ENCODE measurements around the gene GDF15. TPM values are rescaled to one million over a fixed set of nuclear protein-coding genes. Genes with fewer than 3 reads are reported as not detected.
"Not testable (repeated sequence)": the region's sequence is repeated elsewhere in the genome, so short reads cannot be mapped to it uniquely, and the experiment has no call there.

The GDF15 gene
- total RNA-seq, 1 donor from 2014 or later: not detected

DNA sequence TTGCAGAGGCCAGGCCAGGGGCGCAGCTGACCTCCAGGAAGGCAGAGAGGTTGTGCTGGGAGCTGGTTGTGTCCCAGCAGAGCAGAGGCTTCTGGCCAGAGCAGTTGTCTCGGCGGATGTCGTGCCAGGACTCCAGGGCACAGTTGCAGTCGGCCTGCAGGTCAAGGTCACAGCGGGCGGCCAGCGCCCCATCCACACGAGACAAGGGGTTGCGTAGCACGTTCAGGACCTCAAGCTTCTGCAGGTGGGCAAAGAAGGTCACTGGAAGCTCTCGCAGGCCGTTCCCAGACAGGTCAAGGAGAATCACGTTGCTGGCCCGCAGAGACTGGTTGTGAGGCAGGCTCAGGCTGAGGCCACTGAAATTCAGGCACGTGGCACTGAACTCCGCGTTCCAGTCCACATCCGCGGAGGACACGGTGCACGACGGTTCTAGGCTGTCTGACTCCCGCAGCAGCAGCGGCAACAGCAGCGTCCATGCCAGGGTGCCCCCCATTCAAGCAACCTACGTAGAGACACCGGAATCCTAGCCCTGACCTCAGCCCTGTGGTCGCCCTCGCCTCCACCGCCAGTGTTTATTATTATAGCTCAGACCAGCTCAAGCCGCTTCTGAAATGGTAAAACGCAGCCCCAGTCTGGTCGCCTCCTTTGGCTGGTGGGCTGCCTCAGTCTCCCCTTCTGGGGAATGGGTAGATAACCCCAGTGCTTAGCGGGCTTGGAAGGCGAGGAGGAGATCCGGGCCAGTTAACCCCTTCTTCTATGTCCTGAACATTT lies 10.7 kb downstream of the GDF15 start:
- no peaks in the 10 kb centered on the region for H3K36me3 Mint-ChIP-seq (ENCODE audit: low read depth)
- ChIA-PET POLR2A (interaction anchor here (1.4 to 2.1 kb wide), 2 partner anchors 8 to 91 kb away, joined by 3 to 7 read pairs; no protein-coding TSS in a partner anchor), CTCF (interaction anchor here (1.1 kb wide), 1 partner anchor 8 kb away, joined by 3 read pairs; no protein-coding TSS in a partner anchor)
- ATAC-seq (ENCODE audit: low read depth) (no peak), DNase-seq (no peak)
- intact Hi-C loops (cut with micrococcal nuclease): loop anchor here (1.0 kb wide), 2 partner anchors 8 to 12 kb away; no protein-coding TSS in a partner anchor
- no peaks in the 10 kb centered on the region for H3K27me3 Mint-ChIP-seq
- TF ChIP-seq, protein P1, sequence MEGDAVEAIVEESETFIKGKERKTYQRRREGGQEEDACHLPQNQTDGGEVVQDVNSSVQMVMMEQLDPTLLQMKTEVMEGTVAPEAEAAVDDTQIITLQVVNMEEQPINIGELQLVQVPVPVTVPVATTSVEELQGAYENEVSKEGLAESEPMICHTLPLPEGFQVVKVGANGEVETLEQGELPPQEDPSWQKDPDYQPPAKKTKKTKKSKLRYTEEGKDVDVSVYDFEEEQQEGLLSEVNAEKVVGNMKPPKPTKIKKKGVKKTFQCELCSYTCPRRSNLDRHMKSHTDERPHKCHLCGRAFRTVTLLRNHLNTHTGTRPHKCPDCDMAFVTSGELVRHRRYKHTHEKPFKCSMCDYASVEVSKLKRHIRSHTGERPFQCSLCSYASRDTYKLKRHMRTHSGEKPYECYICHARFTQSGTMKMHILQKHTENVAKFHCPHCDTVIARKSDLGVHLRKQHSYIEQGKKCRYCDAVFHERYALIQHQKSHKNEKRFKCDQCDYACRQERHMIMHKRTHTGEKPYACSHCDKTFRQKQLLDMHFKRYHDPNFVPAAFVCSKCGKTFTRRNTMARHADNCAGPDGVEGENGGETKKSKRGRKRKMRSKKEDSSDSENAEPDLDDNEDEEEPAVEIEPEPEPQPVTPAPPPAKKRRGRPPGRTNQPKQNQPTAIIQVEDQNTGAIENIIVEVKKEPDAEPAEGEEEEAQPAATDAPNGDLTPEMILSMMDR (IDR thresholded peaks at IDR 0.05): no peak
- no peaks in the 10 kb centered on the region for H3K9me3 Mint-ChIP-seq
- H3K27ac Mint-ChIP-seq: no peak overlapping the region
- peaks cover 77% of the 10 kb centered on the region for H3K4me1 Mint-ChIP-seq
- peak overlapping the region; percentile 72 for H3K4me3 Mint-ChIP-seq

DNA sequence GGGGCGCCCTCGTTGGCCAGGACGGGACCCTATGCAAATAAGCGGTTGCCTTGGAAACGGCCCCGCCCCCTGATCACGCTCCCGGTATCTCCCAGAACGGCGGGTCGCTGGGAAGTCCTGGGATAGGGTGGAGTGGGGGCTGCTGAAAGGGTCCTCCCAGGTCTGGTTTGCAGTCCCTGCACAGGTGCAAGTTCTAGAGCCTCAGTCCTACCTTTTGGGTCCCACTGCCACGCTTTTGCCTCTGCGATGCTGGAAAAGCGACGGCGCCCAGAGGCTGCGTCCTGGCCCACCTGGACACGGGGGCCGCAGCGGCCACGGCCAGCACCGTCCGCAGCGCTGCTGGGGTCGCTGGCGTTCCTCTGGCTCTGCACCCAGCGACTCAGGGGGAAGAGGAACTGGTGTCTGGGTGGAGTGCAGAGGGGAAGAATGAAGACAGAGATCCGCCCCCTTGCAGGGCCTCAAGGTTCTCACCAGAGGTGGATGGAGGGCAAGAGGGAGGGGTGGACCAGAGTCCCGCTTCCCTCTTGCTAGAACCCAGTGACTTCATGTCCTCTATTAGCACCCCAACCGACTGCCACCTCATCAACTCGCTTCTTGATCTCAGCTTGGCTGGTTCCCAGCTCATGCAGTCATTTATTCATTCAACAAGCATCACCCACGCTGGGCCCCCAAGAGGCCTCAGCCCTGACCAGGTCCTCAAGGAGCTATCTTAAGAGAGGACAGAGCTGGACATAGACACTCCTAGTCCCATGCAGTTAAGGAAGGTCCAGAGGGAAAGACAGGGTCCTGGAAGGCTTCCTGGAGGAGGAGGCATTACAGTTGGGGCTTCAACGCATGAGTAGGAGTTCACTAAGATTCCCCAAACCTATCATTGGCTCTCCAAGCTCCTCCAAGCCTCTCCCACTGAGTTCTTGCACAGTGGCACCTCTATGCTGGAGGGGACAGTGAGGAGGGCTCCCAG lies 11.6 kb downstream of the GDF15 start, which contains the start of gene LRRC25:
Gene LRRC25 (minus strand): TSS at position 381 of the 961 bp plus-strand sequence. CDS start 659 bp downstream, outside the sequence.
- DNase-seq (peak; percentile 52), ATAC-seq (ENCODE audit: low read depth) (peak; percentile 80)
- ChIA-PET CTCF (interaction anchor here (0.5 to 1.3 kb wide), 3 partner anchors 9 to 326 kb away, joined by 3 to 7 read pairs (median 6); no protein-coding TSS in a partner anchor), POLR2A (interaction anchor here (1.0 to 2.1 kb wide), 4 partner anchors 9 to 118 kb away, joined by 3 to 7 read pairs (median 4); no protein-coding TSS in a partner anchor)
- H3K4me3 Mint-ChIP-seq: peak within 1 kb of the TSS; percentile 72
- no peaks in the 10 kb centered on the region for H3K9me3 Mint-ChIP-seq
- intact Hi-C loops (cut with micrococcal nuclease): loop anchor here (1.0 kb wide), 2 partner anchors 9 to 11 kb away; no protein-coding TSS in a partner anchor
- peaks cover 77% of the 10 kb centered on the region for H3K4me1 Mint-ChIP-seq
- no peaks in the 10 kb centered on the region for H3K27me3 Mint-ChIP-seq
- TF ChIP-seq, protein P1 (IDR thresholded peaks at IDR 0.05): no peak
- H3K27ac Mint-ChIP-seq: peak within 1 kb of the TSS; percentile 65
- no peaks in the 10 kb centered on the region for H3K36me3 Mint-ChIP-seq (ENCODE audit: low read depth)

DNA sequence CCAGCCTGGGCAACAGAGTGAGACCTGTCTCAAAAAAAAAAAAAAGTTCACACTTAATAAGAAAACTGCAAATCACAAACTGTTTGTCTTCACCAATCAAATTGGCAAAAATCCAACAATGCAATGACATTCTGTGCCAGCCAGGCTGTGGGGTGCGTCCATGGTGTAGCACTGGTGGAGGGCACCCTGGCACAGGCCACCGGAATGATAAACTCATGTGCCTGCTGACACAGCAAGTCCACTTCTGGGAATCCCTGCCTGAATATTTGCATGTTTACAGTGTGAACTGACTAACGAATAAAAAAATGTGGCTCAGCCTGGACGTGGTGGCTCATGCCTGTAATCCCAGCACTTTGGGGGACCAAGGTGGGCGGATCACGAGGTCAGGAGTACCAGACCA lies 13.1 kb downstream of the GDF15 start:
- ChIA-PET POLR2A (no interaction called here), CTCF (interaction anchor here (0.8 kb wide), 1 partner anchor 10 kb away, joined by 3 read pairs; no protein-coding TSS in a partner anchor)
- H3K27me3 Mint-ChIP-seq: no peaks in the 10 kb centered on the region
- intact Hi-C loops (cut with micrococcal nuclease): no loop called here
- TF ChIP-seq, protein P1 (IDR thresholded peaks at IDR 0.05): no peak
- no peaks in the 10 kb centered on the region for H3K36me3 Mint-ChIP-seq (ENCODE audit: low read depth)
- ATAC-seq (ENCODE audit: low read depth): no peak
- H3K27ac Mint-ChIP-seq: no peak overlapping the region
- no peaks in the 10 kb centered on the region for H3K9me3 Mint-ChIP-seq
- H3K4me3 Mint-ChIP-seq: no peak overlapping the region
- no peak for DNase-seq
- H3K4me1 Mint-ChIP-seq: peaks cover 71% of the 10 kb centered on the region

DNA sequence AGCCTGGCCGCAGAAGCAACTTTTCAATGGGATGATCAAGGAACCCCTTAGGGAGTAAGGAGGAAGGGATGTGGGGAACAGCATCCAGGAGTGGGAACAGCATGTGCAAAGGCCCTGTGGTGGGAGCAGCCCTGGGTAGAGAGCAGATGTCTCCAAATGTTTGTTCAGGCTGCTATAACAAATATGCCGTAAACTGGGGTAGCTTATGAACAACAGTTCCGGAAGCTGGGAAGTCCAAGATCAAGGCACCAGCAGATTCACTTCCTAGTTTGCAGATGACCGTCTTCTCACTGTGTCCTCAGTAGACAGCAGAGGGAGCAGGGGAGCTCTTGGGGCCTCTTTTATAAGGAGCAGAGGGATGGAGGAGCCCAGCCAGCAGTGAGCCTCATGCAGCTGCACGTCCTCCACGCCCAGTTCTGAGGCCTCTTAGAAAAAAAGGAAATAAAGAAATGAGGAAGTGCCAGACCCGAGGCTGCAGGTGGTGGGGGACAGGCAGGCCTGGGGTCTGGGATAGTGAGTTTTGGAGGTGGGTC lies 15.7 kb downstream of the GDF15 start:
- ATAC-seq (ENCODE audit: low read depth) (peak; percentile 74), DNase-seq (peak; percentile 50)
- no peaks in the 10 kb centered on the region for H3K27me3 Mint-ChIP-seq
- H3K27ac Mint-ChIP-seq: peak overlapping the region; percentile 88
- ChIA-PET POLR2A (interaction anchor here (0.6 to 2.8 kb wide), 7 partner anchors 8 to 122 kb away, joined by 3 to 12 read pairs (median 5); partner anchors contain the start of gene JUND), CTCF (interaction anchor here (1.0 to 2.2 kb wide), 6 partner anchors 10 to 122 kb away, joined by 3 to 12 read pairs (median 4); no protein-coding TSS in a partner anchor)
- H3K4me3 Mint-ChIP-seq: peak overlapping the region; percentile 70
- H3K9me3 Mint-ChIP-seq: no peaks in the 10 kb centered on the region
- H3K36me3 Mint-ChIP-seq (ENCODE audit: low read depth): no peaks in the 10 kb centered on the region
- intact Hi-C loops (cut with micrococcal nuclease): loop anchor here (1.0 kb wide), 3 partner anchors 9 to 13 kb away; no protein-coding TSS in a partner anchor
- TF ChIP-seq, protein P1 (IDR thresholded peaks at IDR 0.05): no peak
- peaks cover 52% of the 10 kb centered on the region for H3K4me1 Mint-ChIP-seq

DNA sequence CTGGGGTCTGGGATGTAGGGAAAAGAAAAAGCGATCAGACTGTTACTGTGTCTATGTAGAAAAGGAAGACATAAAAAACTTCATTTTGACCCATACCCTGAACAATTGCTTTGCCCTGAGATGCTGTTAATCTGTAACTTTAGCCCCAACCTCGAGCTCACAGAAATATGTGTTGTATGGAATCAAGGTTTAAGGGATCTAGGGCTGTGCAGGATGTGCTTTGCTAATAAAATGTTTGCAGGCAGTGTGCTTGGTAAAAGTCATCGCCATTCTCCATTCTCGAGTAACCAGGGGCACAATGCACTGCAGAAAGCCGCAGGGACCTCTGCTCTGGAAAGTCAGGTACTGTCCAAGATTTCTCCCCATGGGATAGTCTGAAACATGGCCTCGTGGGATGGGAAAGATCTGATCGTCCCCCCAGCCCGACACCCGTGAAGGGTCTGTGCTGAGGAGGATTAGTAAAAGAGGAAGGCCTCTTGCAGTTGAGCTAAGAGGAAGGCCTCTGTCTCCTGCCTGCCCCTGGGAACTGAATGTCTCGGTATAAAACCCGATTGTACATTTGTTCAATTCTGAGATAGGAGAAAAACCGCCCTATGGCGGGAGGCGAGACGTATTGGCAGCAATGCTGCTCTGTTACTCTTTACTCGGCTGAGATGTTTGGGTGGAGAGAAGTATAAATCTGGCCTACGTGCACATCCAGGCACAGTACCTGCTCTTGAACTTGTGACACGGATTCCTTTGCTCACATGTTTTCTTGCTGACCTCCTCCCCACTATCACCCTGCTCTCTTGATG lies 16.7 kb downstream of the GDF15 start:
- ATAC-seq (ENCODE audit: low read depth); H3K36me3 Mint-ChIP-seq (ENCODE audit: low read depth); DNase-seq; H3K27me3 Mint-ChIP-seq; H3K9me3 Mint-ChIP-seq: not testable (repeated sequence)
- CTCF ChIA-PET: interaction anchor here (1.1 to 2.2 kb wide), 3 partner anchors 14 to 74 kb away, joined by 3 to 12 read pairs (median 5); no protein-coding TSS in a partner anchor
- H3K27ac Mint-ChIP-seq: peak overlapping the region; percentile 88
- peaks cover 44% of the 10 kb centered on the region for H3K4me1 Mint-ChIP-seq
- POLR2A ChIA-PET: interaction anchor here (0.6 to 1.7 kb wide), 5 partner anchors 9 to 123 kb away, joined by 3 to 8 read pairs (median 5); no protein-coding TSS in a partner anchor
- intact Hi-C loops (cut with micrococcal nuclease): loop anchor here (1.0 kb wide), 2 partner anchors 10 to 14 kb away; no protein-coding TSS in a partner anchor
- H3K4me3 Mint-ChIP-seq: peak overlapping the region; percentile 51

DNA sequence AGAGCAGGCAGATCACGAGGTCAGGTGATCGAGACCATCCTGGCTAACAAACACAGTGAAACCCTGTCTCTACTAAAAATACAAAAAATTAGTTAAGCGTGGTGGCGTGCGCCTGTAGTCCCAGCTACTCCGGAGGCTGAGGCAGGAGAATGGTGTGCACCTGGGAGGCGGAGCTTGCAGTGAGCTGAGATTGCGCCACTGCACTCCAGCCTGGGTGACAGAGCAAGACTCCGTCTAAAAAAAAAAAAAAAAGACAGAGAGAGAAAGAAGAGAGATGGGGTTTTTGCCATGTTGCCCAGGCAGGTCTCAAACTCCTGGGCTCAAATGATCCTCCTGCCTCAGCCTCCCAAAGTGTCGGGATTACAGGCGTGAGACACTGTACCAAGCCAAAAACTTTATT lies 19.8 kb downstream of the GDF15 start:
- H3K27ac Mint-ChIP-seq; H3K36me3 Mint-ChIP-seq (ENCODE audit: low read depth): not testable (repeated sequence)
- POLR2A ChIA-PET: interaction anchor here (0.6 kb wide), 1 partner anchor 547 kb away, joined by 4 read pairs; no protein-coding TSS in a partner anchor

More for the DNA sequence above, 19.8 kb downstream of the GDF15 start:
- not testable (repeated sequence) for H3K27me3 Mint-ChIP-seq; ATAC-seq (ENCODE audit: low read depth); H3K4me3 Mint-ChIP-seq; H3K9me3 Mint-ChIP-seq; DNase-seq
- intact Hi-C loops (cut with micrococcal nuclease): loop anchor here (5.0 kb wide), 1 partner anchor 33 kb away; no protein-coding TSS in a partner anchor
- CTCF ChIA-PET: interaction anchor here (1.4 kb wide), 1 partner anchor 17 kb away, joined by 3 read pairs; no protein-coding TSS in a partner anchor
- peaks cover 46% of the 10 kb centered on the region for H3K4me1 Mint-ChIP-seq
